Measurements from ENCODE around the gene NLN.

NLN gene

DNA sequence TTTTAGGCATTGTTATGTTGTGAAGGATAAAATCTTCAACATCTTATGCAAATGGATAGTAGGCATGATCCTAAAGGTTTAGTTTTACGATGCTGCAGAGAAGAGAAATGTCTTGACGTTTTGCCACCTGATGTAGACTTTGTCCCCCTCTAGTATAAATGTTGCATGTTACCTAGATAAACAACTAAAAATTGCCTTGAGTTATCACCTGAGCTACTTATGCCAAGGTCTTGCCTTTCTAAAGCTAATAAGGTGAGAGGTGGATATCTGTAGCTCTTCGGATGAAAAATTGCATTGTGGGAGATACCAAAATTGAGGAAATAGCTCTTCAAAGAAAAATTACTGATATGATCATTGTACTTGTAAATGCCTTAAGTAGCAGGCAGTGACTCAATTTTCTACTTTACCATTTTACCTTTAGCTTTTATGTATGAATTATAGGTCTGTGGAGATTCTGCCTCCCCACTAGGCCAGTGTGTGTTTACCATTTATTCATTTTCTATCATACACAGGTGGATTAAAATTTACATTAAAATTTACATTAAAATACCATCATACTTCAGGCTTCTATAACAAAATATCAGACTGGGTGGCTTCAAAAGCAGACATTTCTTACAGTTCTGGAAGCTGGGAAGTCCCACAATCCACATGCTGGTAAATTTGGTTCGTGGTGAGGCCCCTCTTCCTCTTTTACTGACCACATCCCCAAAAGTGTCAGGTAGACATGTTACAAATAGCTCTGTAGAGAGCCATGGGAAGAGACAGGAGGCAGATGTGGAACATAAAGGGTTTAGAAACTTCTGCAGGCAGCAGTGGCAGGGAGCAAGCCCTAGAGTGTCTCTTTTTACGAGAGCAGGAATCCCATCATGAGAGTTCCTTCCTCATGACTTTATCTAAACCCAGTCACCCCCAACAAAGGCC is 103.7 kb downstream of the NLN start:
- no peak overlapping the region for H3K27ac ChIP-seq (ENCODE audit: low read length, poor library complexity, severe bottlenecking)
- DNase-seq, result no peak
- H3K4me1 ChIP-seq (ENCODE audit: control insufficient read depth, insufficient read depth, low read depth, low read length), result peaks cover 2% of the 10 kb centered on the region
- no peak overlapping the region for H2AFZ ChIP-seq (ENCODE audit: low read depth, low read length)
- peaks cover 0 to 7% of the 10 kb centered on the region in 2 experiments for H3K36me3 ChIP-seq (ENCODE audit: control insufficient read depth in 1 of 2, insufficient read depth in 2 of 2, low read depth in 1 of 2, low read length in 2 of 2)
- no peak overlapping the region for H3K14ac ChIP-seq (ENCODE audit: low read length in 2 of 2)
- H2BK120ac ChIP-seq (ENCODE audit: low read depth, low read length), result no peak overlapping the region
- H3K4me2 ChIP-seq (ENCODE audit: low read length, poor library complexity, severe bottlenecking), result no peak overlapping the region
- no peak overlapping the region for H3K23ac ChIP-seq (ENCODE audit: low read length in 2 of 2)
- no peak overlapping the region for H2BK12ac ChIP-seq (ENCODE audit: low read length in 2 of 2)
- H3K79me1 ChIP-seq (replicated peaks; ENCODE audit: low read length, poor library complexity, severe bottlenecking), result peaks cover 4% of the 10 kb centered on the region
- no peak overlapping the region for H3K9ac ChIP-seq (ENCODE audit: low read length)
- H3K27me3 ChIP-seq (ENCODE audit: control insufficient read depth in 1 of 2, insufficient read depth in 1 of 2, low read length in 2 of 2), result no peaks in the 10 kb centered on the region
- H2BK15ac ChIP-seq (ENCODE audit: low read depth, poor library complexity, severe bottlenecking), result no peak overlapping the region
- no peak overlapping the region for H2AK5ac ChIP-seq (ENCODE audit: low read length, severe bottlenecking)
- H3K18ac ChIP-seq (ENCODE audit: low read depth in 1 of 2, low read length in 2 of 2), result no peak overlapping the region
- H4K8ac ChIP-seq (ENCODE audit: low read length), result no peak overlapping the region
- WGBS, result 93% methylated on average over 4 of the region's 5 CpGs
- no peaks in the 10 kb centered on the region for H3K9me3 ChIP-seq (ENCODE audit: control insufficient read depth, low read length)
- no peak overlapping the region for H3K4me3 ChIP-seq (ENCODE audit: insufficient read depth in 1 of 2, low read depth in 1 of 2, low read length in 2 of 2)
- H4K91ac ChIP-seq (ENCODE audit: low read length), result no peak overlapping the region
- H2BK5ac ChIP-seq (ENCODE audit: low read depth, low read length, poor library complexity, severe bottlenecking), result no peak overlapping the region
- no peak overlapping the region for H3K4ac ChIP-seq (ENCODE audit: low read depth in 1 of 2, low read length in 2 of 2)

DNA sequence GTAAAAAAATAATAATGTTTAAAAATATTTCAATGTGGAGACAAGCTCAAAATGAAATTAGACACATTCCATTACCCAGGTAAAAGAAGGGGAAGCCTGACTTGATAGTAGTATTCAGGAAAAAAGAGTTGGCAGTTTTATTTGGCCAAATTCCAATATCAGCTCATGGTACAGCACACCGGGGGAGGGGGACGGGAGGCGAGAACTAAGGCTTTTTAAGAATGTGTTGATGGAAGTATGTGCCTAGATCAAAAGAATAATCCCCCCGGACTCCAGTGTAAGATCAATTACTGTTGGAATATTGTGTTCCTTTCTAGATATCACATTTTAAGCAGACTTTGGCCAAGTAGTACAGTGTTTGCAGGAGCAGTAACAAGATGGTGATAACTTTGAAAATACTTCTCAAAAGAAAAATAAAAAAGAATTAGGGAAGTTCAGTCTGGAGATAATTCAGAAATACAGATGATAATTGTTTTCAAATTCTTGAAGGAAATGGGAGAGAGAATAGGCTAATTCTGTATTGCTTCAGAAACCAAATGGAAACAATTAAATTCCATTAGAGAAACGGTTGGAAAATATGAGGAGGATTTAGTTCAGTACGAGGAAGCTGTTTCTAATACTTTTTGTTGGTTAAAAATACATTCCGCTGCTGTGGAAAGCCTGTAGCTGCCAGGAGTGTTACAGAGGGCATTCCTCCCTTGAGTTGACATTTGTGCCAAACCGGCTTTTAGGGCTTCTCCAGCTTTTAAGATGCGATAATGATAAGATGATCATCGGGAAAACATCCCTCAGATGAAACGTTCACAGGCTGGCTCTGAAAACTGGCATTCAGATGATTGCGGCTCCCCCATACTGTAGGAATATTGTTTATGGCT is 106.3 kb downstream of the NLN start:
- no peak overlapping the region for H2BK5ac ChIP-seq (ENCODE audit: low read depth, low read length, poor library complexity, severe bottlenecking)
- DNase-seq, result no peak
- no peak overlapping the region for H4K91ac ChIP-seq (ENCODE audit: low read length)
- H2BK12ac ChIP-seq (ENCODE audit: low read length in 2 of 2), result peak overlapping the region in 1 of 2 experiments; percentile 42
- peak overlapping the region in 1 of 2 experiments; percentile 60 for H3K4me3 ChIP-seq (ENCODE audit: insufficient read depth in 1 of 2, low read depth in 1 of 2, low read length in 2 of 2)
- H3K9ac ChIP-seq (ENCODE audit: low read length), result peak overlapping the region; percentile 71
- no peak overlapping the region for H3K23ac ChIP-seq (ENCODE audit: low read length in 2 of 2)
- no peak overlapping the region for H4K8ac ChIP-seq (ENCODE audit: low read length)
- H2AK5ac ChIP-seq (ENCODE audit: low read length, severe bottlenecking), result no peak overlapping the region
- H2AFZ ChIP-seq (ENCODE audit: low read depth, low read length), result no peak overlapping the region
- 96% methylated on average over 11 of the region's 12 CpGs for WGBS
- no peak overlapping the region for H3K4ac ChIP-seq (ENCODE audit: low read depth in 1 of 2, low read length in 2 of 2)
- no peak overlapping the region for H3K4me2 ChIP-seq (ENCODE audit: low read length, poor library complexity, severe bottlenecking)
- H3K4me1 ChIP-seq (ENCODE audit: control insufficient read depth, insufficient read depth, low read depth, low read length), result no peaks in the 10 kb centered on the region
- no peak overlapping the region for H2BK15ac ChIP-seq (ENCODE audit: low read depth, poor library complexity, severe bottlenecking)
- H3K36me3 ChIP-seq (ENCODE audit: control insufficient read depth in 1 of 2, insufficient read depth in 2 of 2, low read depth in 1 of 2, low read length in 2 of 2), result no peaks in the 10 kb centered on the region
- no peaks in the 10 kb centered on the region for H3K27me3 ChIP-seq (ENCODE audit: control insufficient read depth in 1 of 2, insufficient read depth in 1 of 2, low read length in 2 of 2)
- H3K9me3 ChIP-seq (ENCODE audit: control insufficient read depth, low read length), result no peaks in the 10 kb centered on the region
- H3K14ac ChIP-seq (ENCODE audit: low read length in 2 of 2), result no peak overlapping the region
- H3K27ac ChIP-seq (ENCODE audit: low read length, poor library complexity, severe bottlenecking), result no peak overlapping the region
- peaks cover 3% of the 10 kb centered on the region for H3K79me1 ChIP-seq (replicated peaks; ENCODE audit: low read length, poor library complexity, severe bottlenecking)
- no peak overlapping the region for H3K18ac ChIP-seq (ENCODE audit: low read depth in 1 of 2, low read length in 2 of 2)
- H2BK120ac ChIP-seq (ENCODE audit: low read depth, low read length), result no peak overlapping the region

DNA sequence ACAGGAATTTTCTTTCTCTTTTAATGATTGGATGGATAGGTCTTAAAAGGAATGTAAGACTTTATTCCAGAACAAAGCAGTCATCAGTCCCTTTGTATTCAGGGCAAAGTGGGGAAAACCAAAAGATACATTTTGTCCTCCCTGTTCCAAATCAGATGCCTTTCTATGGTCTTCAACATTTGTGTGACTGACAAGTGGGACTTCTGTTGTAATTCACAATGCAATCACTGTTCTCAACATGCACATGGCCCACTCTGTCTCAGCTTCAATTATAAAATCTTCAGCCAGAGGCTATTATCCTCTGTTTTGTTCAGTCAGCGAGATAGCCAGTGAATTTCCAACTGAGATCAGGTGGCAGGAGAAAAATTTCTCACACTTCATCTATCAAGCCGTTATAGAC is 108.9 kb downstream of the NLN start:
- 100% methylated on average over 1 of the region's 2 CpGs for WGBS
- Histone ChIP-seq H3K27ac (ENCODE audit: low read length, poor library complexity, severe bottlenecking) (no peak overlapping the region), H2AFZ (ENCODE audit: low read depth, low read length) (no peak overlapping the region), H4K91ac (ENCODE audit: low read length) (no peak overlapping the region), H2BK12ac (ENCODE audit: low read length in 2 of 2) (no peak overlapping the region), H3K27me3 (ENCODE audit: control insufficient read depth in 1 of 2, insufficient read depth in 1 of 2, low read length in 2 of 2) (no peaks in the 10 kb centered on the region), H3K4me1 (ENCODE audit: control insufficient read depth, insufficient read depth, low read depth, low read length) (no peaks in the 10 kb centered on the region), H3K18ac (ENCODE audit: low read depth in 1 of 2, low read length in 2 of 2) (no peak overlapping the region), H3K9me3 (ENCODE audit: control insufficient read depth, low read length) (no peaks in the 10 kb centered on the region), H3K79me1 (replicated peaks; ENCODE audit: low read length, poor library complexity, severe bottlenecking) (no peaks in the 10 kb centered on the region), H2BK120ac (ENCODE audit: low read depth, low read length) (no peak overlapping the region), H2BK15ac (ENCODE audit: low read depth, poor library complexity, severe bottlenecking) (no peak overlapping the region), H2BK5ac (ENCODE audit: low read depth, low read length, poor library complexity, severe bottlenecking) (no peak overlapping the region), H2AK5ac (ENCODE audit: low read length, severe bottlenecking) (no peak overlapping the region), H3K23ac (ENCODE audit: low read length in 2 of 2) (no peak overlapping the region), H3K4ac (ENCODE audit: low read depth in 1 of 2, low read length in 2 of 2) (no peak overlapping the region), H3K4me3 (ENCODE audit: insufficient read depth in 1 of 2, low read depth in 1 of 2, low read length in 2 of 2) (no peak overlapping the region), H3K9ac (ENCODE audit: low read length) (no peak overlapping the region), H3K4me2 (ENCODE audit: low read length, poor library complexity, severe bottlenecking) (no peak overlapping the region), H3K14ac (ENCODE audit: low read length in 2 of 2) (no peak overlapping the region), H4K8ac (ENCODE audit: low read length) (no peak overlapping the region), H3K36me3 (ENCODE audit: control insufficient read depth in 1 of 2, insufficient read depth in 2 of 2, low read depth in 1 of 2, low read length in 2 of 2) (no peaks in the 10 kb centered on the region)
- DNase-seq, result no peak

DNA sequence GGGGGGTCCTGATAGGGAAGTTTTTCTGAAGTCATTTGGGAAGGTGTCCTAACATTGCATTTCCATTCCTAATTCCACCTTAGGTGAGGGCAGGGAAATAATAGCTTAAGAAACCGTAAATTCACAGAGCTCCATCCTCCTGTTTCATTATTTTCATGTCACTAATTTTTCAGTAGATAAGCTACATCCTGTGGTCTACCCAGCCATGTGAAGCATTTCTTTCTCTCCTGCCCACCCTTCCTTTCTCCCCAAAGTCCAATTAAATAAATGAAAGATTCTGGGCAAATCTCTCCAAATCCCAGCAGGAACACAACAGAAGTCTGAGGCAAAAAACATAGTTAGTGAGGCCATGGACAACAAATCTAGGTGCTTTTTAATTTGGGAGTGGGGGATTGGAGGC is 109.3 kb downstream of the NLN start:
- no peak overlapping the region for H2BK120ac ChIP-seq (ENCODE audit: low read depth, low read length)
- no peak overlapping the region for H3K4ac ChIP-seq (ENCODE audit: low read depth in 1 of 2, low read length in 2 of 2)
- no peak overlapping the region for H2BK5ac ChIP-seq (ENCODE audit: low read depth, low read length, poor library complexity, severe bottlenecking)
- H4K8ac ChIP-seq (ENCODE audit: low read length), result no peak overlapping the region
- no peak overlapping the region for H2BK12ac ChIP-seq (ENCODE audit: low read length in 2 of 2)
- no peak overlapping the region for H3K4me3 ChIP-seq (ENCODE audit: insufficient read depth in 1 of 2, low read depth in 1 of 2, low read length in 2 of 2)
- H3K9me3 ChIP-seq (ENCODE audit: control insufficient read depth, low read length), result no peaks in the 10 kb centered on the region
- H2AK5ac ChIP-seq (ENCODE audit: low read length, severe bottlenecking), result no peak overlapping the region
- H3K27ac ChIP-seq (ENCODE audit: low read length, poor library complexity, severe bottlenecking), result no peak overlapping the region
- no peak overlapping the region for H3K23ac ChIP-seq (ENCODE audit: low read length in 2 of 2)
- no peak overlapping the region for H2AFZ ChIP-seq (ENCODE audit: low read depth, low read length)
- H3K79me1 ChIP-seq (replicated peaks; ENCODE audit: low read length, poor library complexity, severe bottlenecking), result no peaks in the 10 kb centered on the region
- H3K4me2 ChIP-seq (ENCODE audit: low read length, poor library complexity, severe bottlenecking), result no peak overlapping the region
- 94% methylated on average over 1 of the region's 1 CpG for WGBS
- H3K14ac ChIP-seq (ENCODE audit: low read length in 2 of 2), result no peak overlapping the region
- no peak overlapping the region for H3K18ac ChIP-seq (ENCODE audit: low read depth in 1 of 2, low read length in 2 of 2)
- H3K36me3 ChIP-seq (ENCODE audit: control insufficient read depth in 1 of 2, insufficient read depth in 2 of 2, low read depth in 1 of 2, low read length in 2 of 2), result no peaks in the 10 kb centered on the region
- DNase-seq, result no peak
- no peak overlapping the region for H3K9ac ChIP-seq (ENCODE audit: low read length)
- no peak overlapping the region for H2BK15ac ChIP-seq (ENCODE audit: low read depth, poor library complexity, severe bottlenecking)
- H3K27me3 ChIP-seq (ENCODE audit: control insufficient read depth in 1 of 2, insufficient read depth in 1 of 2, low read length in 2 of 2), result no peaks in the 10 kb centered on the region
- no peak overlapping the region for H4K91ac ChIP-seq (ENCODE audit: low read length)
- no peaks in the 10 kb centered on the region for H3K4me1 ChIP-seq (ENCODE audit: control insufficient read depth, insufficient read depth, low read depth, low read length)
